ENCODE results near the gene NR1D1.

The NR1D1 gene

DNA sequence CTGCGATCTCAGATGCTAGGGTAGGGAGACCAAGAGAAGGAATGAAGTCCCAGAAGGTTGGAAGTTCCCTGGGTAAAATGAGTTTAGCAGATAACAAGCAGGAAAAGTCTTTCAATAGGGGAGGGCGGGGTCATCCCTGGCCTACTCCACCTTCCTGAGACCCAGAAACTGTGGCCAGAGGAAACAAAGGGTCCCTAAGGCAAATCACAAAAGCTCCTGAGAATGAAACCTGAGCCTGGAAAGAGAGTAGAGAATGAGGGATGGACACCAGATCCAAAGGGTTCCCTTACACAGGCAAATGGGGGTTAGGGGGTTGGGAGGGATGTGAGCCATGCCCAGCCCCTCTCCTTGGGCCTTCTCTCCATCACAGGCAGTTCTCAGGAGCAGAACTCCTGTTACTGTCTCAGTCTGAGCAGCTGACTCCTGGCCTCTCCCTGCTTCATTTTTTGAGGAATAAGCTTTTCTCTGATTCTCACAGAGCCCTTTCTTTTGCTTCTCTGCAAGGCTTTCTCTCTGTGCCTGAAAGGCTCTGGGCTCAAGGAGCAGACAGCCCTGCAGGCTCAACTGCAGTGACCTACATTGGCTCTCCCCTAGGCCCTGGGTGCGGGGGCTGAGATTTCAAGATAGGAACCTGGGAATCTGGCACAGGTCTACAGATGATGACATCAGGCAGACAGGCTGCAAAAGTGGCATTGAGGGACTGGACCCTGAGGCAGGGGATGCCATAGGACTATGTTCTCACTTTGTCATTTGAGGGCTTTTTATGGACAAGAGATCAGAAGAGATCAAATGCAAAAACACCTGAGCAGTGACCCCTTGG lies 9.8 kb upstream of the NR1D1 start:
- H3K4me2 ChIP-seq (ENCODE audit: low read length): peak overlapping the region; percentile 75
- peaks cover 91% of the 10 kb centered on the region for H3K4me1 ChIP-seq (ENCODE audit: control insufficient read depth, insufficient read depth, low read length)
- H3K9me3 ChIP-seq (replicated peaks; ENCODE audit: low read length): no peaks in the 10 kb centered on the region
- H3K9ac ChIP-seq (ENCODE audit: low read depth, low read length): peak overlapping the region; percentile 34
- no peak overlapping the region for H3K4me3 ChIP-seq (ENCODE audit: low read length)
- H3K36me3 ChIP-seq (ENCODE audit: insufficient read depth, low read length): no peaks in the 10 kb centered on the region
- H3K27me3 ChIP-seq (ENCODE audit: control insufficient read depth, insufficient read depth, low read length): no peaks in the 10 kb centered on the region

DNA sequence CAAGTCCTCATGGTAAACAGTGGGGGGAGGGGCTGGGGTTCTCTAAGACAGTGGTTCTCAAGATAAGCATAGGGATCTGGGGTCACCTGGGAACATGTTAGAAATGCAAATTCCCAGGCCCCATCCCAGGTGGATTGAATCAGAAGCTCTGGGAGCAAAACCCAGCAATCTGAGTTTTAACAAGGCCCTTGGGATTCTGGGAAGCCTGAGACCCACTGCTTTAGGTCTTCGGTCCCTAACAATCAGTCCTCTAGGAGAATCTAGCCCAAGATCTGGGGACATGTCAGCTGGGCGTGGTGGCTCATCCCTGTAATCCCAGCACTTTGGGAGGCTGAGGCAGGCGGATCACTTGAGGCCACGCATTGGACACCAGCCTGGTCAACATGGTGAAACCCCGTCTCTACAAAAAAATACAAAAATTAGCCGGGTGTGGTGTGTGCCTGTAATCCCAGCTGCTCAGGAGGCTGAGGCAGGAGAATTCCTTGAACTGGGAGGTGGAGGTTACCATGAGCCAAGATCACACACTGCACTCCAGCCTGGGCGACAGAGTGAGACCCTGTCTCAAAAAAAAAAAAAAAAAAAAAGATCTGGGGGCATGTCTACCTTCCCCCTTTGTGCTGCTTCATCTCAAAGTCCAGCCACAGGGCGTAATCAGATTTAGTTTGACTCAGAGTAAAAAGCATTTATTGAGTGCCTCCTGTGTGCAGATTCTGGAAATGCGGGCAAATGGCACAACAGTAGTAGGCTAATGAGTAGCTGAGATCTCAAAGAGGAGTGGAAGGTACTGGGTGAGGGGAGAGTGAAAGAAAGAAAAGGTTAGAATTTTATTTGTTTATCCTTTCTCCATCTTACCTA lies 8.8 kb upstream of the NR1D1 start:
- no peak overlapping the region for H3K9ac ChIP-seq (ENCODE audit: low read depth, low read length)
- H3K4me3 ChIP-seq (ENCODE audit: low read length): no peak overlapping the region

DNA sequence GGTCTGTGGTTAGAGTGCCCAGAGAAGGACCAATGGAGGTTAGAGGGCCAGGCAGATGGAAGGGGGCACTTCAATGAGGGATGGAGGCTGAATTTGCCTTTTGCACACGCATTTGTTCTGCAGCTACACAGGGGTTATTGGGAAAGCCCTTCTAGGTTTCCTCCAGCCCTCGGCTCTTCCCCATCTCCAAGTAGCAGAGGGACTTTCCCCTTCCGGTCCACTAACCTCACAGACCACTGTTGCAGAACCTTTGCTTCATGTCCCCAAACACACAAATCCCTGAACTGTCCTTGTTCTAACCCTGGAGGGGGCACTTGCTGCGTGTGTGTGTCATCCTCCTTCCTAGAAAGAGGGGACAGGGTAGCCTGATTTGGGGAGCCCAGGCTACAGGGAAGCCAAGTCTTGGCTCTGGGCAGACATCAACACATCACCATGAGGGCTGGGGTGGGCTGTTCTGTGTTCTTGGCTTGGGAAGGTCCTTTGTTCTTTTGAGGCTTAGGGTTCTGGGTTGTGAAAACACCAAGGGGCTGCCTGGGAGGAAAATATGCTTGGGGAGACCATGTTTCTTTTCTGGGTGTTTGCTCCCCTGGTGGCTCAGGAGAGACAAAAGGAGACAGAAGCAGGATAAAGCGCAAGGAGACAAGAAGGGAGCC lies 7.3 kb upstream of the NR1D1 start:
- no peaks in the 10 kb centered on the region for H3K27me3 ChIP-seq (ENCODE audit: control insufficient read depth, insufficient read depth, low read length)
- peak overlapping the region; percentile 65 for H3K4me2 ChIP-seq (ENCODE audit: low read length)
- H3K36me3 ChIP-seq (ENCODE audit: insufficient read depth, low read length): no peaks in the 10 kb centered on the region
- peak overlapping the region; percentile 29 for H3K4me3 ChIP-seq (ENCODE audit: low read length)
- H3K4me1 ChIP-seq (ENCODE audit: control insufficient read depth, insufficient read depth, low read length): peaks cover 81% of the 10 kb centered on the region
- H3K9me3 ChIP-seq (replicated peaks; ENCODE audit: low read length): no peaks in the 10 kb centered on the region
- H3K9ac ChIP-seq (ENCODE audit: low read depth, low read length): peak overlapping the region; percentile 69

More for the DNA sequence above, 8.8 kb upstream of the NR1D1 start:
- H3K9me3 ChIP-seq (replicated peaks; ENCODE audit: low read length): no peaks in the 10 kb centered on the region
- no peak overlapping the region for H3K4me2 ChIP-seq (ENCODE audit: low read length)
- H3K4me1 ChIP-seq (ENCODE audit: control insufficient read depth, insufficient read depth, low read length): peaks cover 87% of the 10 kb centered on the region
- no peaks in the 10 kb centered on the region for H3K27me3 ChIP-seq (ENCODE audit: control insufficient read depth, insufficient read depth, low read length)
- H3K36me3 ChIP-seq (ENCODE audit: insufficient read depth, low read length): no peaks in the 10 kb centered on the region

DNA sequence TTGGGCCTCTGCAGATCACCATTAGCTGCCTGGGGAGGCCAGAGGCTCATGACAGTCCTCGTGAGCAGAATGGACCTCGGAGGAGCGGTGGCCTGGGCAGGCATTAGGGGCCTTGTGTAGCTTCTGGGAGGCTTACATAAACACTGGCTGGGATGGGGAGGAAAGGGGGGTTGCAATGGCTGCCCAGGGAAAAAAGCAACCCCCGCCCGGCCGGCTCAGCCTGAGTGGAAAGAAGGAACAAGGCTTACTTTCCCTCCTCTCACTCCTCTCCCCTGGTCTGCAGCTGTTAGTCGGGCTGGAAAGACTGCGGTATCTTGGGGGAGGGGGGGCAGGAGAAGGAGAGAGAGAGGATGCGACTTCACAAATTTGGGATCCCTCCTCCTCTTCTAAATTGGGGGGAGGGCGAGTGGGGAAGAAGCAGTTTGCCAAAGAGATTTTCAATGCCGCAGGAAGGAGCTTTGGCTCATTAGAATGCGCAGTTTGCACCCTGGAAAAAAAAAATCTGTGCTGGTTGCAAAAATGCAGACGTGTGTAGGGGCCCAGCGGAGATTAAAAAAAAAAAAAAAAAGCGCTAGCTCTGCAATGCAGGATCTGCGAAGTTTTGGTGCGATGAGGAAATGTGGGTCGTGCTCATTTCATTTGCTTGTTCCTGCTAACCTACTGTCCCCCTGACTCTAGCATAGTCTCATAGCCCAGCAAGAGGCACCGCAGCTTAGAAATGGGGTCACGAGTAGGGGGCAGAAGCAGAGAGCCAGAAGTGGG lies 6.6 kb upstream of the NR1D1 start:
- no peaks in the 10 kb centered on the region for H3K27me3 ChIP-seq (ENCODE audit: control insufficient read depth, insufficient read depth, low read length)
- peak overlapping the region; percentile 11 for H3K9ac ChIP-seq (ENCODE audit: low read depth, low read length)
- H3K4me1 ChIP-seq (ENCODE audit: control insufficient read depth, insufficient read depth, low read length): peaks cover 75% of the 10 kb centered on the region
- no peaks in the 10 kb centered on the region for H3K9me3 ChIP-seq (replicated peaks; ENCODE audit: low read length)
- no peak overlapping the region for H3K4me2 ChIP-seq (ENCODE audit: low read length)
- H3K4me3 ChIP-seq (ENCODE audit: low read length): no peak overlapping the region
- no peaks in the 10 kb centered on the region for H3K36me3 ChIP-seq (ENCODE audit: insufficient read depth, low read length)

DNA sequence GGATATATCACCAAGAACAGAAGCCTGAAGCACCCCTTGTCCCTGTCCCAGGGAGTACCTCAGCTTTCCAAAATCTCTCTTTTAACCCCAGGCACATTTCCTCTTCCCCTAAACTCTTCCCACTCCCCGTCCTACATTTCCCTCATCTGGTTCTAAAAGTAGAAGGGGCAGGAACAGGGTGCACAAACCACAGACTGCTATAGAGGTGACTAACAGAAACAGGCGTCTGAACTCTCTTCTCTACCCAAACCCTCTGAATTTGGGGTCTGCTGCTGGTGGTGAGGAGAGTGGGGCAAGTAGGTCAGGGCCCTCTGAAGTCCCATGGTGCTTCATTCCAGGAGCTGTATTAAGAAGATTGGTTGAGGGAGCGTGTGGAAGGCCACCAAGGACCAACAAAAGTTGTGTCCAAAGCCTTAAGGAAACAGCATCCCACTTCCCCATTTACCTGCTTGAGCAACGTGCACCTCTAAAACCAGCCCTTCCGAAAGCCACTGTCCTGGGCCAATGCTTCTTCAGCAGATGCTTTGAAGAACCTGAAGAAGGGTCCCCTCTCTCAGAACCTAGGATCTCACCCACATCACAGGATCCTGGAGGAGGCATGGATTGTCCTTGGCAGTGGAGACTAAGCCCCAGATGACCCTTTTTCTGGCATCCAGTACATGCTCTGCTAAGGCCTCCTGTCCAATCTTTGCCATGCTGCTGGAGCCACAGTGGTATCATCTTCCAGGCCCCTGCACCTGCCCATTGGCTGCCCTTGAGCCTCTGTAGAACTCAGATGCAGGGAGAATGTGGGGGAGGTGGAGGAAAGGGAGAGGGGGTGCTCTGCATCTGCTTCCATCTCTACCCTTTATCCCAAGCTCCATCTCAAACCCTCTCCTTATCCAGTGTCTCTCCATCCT lies 5.7 kb upstream of the NR1D1 start:
- Histone ChIP-seq H3K4me1 (ENCODE audit: control insufficient read depth, insufficient read depth, low read length) (peaks cover 75% of the 10 kb centered on the region), H3K27me3 (ENCODE audit: control insufficient read depth, insufficient read depth, low read length) (no peaks in the 10 kb centered on the region), H3K9me3 (replicated peaks; ENCODE audit: low read length) (no peaks in the 10 kb centered on the region), H3K4me3 (ENCODE audit: low read length) (no peak overlapping the region), H3K9ac (ENCODE audit: low read depth, low read length) (no peak overlapping the region), H3K36me3 (ENCODE audit: insufficient read depth, low read length) (no peaks in the 10 kb centered on the region), H3K4me2 (ENCODE audit: low read length) (no peak overlapping the region)

DNA sequence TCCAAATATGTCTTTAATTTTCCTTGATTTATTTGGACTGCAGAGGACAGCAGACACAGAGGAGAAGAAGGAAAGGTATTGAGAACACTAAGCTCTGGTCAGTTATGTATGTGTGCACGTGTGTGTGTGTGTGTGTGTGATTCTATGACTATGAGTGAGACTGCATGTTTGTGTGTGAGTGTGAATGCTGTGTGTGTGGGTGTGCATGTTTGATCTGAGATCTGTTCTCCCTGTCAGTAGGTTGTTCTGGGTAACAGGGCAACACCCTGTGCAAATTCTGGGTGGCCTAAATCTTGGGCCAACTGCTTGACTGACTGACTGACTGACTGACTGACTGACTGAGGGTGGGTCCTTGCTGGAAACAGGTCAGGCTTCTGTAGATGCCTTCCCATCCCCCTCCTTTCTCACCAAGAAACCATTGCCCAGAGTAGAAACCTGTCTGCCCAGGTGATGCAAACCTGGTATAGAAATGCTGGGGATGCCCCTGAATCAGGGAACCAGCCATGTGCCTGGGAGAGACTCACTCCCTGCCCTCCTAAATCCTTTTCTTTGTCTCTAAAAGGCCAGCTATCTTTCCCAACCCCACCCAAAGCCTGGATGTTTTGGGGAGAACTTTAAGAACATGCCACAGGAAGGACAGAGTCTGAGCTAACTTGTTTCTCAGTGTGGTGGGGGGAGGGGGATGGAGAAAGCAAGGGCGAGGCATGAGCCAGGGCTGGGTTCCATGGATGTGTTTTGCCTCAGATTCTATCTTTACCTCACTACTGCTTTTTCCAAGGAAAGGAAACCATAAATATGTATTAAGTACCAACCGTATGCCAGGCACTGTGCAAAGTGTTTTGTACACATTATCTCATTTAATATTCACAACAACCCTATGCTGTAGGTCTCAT lies 4.5 kb upstream of the NR1D1 start:
- Histone ChIP-seq H3K4me3 (ENCODE audit: low read length) (no peak overlapping the region), H3K36me3 (ENCODE audit: insufficient read depth, low read length) (no peaks in the 10 kb centered on the region), H3K4me2 (ENCODE audit: low read length) (no peak overlapping the region), H3K27me3 (ENCODE audit: control insufficient read depth, insufficient read depth, low read length) (no peaks in the 10 kb centered on the region), H3K4me1 (ENCODE audit: control insufficient read depth, insufficient read depth, low read length) (peaks cover 71% of the 10 kb centered on the region), H3K9me3 (replicated peaks; ENCODE audit: low read length) (no peaks in the 10 kb centered on the region), H3K9ac (ENCODE audit: low read depth, low read length) (no peak overlapping the region)

DNA sequence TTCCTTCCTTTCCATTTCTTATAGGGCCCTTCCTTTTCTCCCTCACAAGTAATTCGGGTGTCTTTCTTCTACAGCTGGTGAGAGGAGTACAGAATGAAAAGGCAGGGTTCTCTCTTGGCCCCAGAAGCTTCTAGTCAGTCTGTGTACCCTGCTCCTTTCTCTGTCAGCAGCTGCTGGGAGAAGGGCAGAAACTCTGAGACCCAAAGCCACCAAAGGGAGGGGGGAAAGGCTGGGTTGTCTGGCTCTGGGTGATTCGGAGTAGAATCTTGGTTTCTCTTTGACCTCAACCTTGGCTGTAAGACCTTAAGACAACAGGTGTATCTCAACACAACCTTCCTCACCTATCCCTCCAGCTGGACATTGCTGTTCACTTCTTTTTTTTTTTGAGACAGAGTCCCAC lies 3.3 kb upstream of the NR1D1 start:
- H3K4me2 ChIP-seq (ENCODE audit: low read length): no peak overlapping the region
- H3K9ac ChIP-seq (ENCODE audit: low read depth, low read length): no peak overlapping the region
- peaks cover 73% of the 10 kb centered on the region for H3K4me1 ChIP-seq (ENCODE audit: control insufficient read depth, insufficient read depth, low read length)
- no peaks in the 10 kb centered on the region for H3K9me3 ChIP-seq (replicated peaks; ENCODE audit: low read length)
- H3K36me3 ChIP-seq (ENCODE audit: insufficient read depth, low read length): no peaks in the 10 kb centered on the region
- no peaks in the 10 kb centered on the region for H3K27me3 ChIP-seq (ENCODE audit: control insufficient read depth, insufficient read depth, low read length)
- no peak overlapping the region for H3K4me3 ChIP-seq (ENCODE audit: low read length)

DNA sequence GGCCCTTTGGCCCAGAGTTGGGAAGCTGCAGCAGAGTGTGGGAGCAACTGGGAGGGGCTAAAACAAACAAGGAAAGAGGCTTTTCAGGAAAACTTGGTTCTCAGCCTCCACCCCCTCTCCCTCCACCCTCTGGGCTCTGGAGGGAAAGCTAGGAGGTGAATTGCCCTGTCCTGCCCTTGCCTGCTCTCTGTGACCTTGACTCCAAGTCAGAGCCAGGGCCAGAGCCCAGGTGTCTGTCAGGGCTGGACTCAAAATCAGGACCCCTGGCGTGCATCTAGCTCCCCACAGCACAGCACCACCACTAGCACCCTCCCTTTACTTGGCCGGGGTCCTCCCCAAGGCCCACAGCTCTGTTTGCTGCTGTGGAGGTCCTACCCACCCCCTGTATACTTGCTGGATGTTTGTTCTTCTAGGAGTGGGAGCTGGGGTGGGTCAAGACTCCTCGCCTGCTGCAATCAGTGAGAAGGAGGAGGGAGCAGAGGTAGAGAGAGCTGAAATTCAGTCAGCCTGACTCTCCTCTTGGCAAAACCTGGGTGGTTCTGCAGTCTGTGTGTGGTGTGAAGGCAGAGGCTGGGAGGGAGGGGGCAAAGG lies 2.8 kb upstream of the NR1D1 start:
- H3K36me3 ChIP-seq (ENCODE audit: insufficient read depth, low read length): no peaks in the 10 kb centered on the region
- no peaks in the 10 kb centered on the region for H3K9me3 ChIP-seq (replicated peaks; ENCODE audit: low read length)
- no peak overlapping the region for H3K9ac ChIP-seq (ENCODE audit: low read depth, low read length)
- no peak overlapping the region for H3K4me2 ChIP-seq (ENCODE audit: low read length)
- H3K27me3 ChIP-seq (ENCODE audit: control insufficient read depth, insufficient read depth, low read length): no peaks in the 10 kb centered on the region
- H3K4me1 ChIP-seq (ENCODE audit: control insufficient read depth, insufficient read depth, low read length): peaks cover 74% of the 10 kb centered on the region
- H3K4me3 ChIP-seq (ENCODE audit: low read length): no peak overlapping the region

DNA sequence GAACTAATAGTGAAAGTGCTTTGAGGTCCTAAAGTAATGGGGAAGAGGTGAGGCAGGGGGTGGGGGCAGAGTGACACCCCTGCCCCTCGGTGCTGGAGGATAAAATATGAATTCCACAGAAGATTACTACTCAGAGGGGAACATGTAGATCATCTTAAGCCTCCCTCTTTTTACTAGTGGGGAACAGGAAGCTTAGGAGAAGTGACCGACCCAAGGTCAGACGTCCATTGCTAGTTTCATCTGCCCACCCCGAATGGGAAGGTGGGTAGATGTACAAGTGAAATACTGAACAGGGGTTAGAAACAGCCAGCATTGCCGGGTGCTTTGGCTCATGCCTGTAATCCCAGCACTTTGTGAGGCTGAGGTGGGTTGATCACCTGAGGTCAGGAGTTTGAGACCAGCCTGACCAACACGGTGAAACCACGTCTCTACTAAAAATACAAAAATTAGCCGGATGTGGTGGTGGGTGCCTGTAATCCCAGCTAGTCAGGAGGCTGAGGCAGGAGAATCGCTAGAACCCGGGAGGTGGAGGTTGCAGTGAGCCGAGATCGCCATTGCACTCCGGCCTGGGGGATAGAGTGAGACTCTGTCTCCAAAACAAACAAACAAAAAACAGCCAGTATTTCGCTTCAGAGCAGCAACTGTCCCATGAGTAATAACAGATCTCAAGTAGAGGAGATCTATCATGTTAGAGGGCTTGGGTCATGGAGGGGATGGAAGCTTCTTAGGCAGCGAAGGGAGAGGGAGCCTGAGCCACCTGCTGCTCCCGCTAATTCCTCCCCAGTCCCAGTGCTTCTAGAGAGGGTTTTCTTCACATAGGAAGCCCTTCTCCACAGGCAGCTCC lies 1.2 kb upstream of the NR1D1 start:
- H3K4me3 ChIP-seq (ENCODE audit: low read length): peak overlapping the region; percentile 80
- H3K9ac ChIP-seq (ENCODE audit: low read depth, low read length): peak overlapping the region; percentile 84
- peak overlapping the region; percentile 96 for H3K4me2 ChIP-seq (ENCODE audit: low read length)
- no peaks in the 10 kb centered on the region for H3K9me3 ChIP-seq (replicated peaks; ENCODE audit: low read length)
- no peaks in the 10 kb centered on the region for H3K27me3 ChIP-seq (ENCODE audit: control insufficient read depth, insufficient read depth, low read length)
- peaks cover 70% of the 10 kb centered on the region for H3K4me1 ChIP-seq (ENCODE audit: control insufficient read depth, insufficient read depth, low read length)
- peaks cover 4% of the 10 kb centered on the region for H3K36me3 ChIP-seq (ENCODE audit: insufficient read depth, low read length)

Data from skeletal muscle satellite cell (primary cell).